Activated CD4-positive, alpha-beta T cell treated with anti-CD3 and anti-CD28 coated beads for 24 hours (primary cell): ENCODE results near the gene MTHFD1L.
"Not testable (repeated sequence)": the region's sequence is repeated elsewhere in the genome, so short reads cannot be mapped to it uniquely, and the experiment has no call there.

ENCODE experiments used
- DNase-seq, 2 donors: peaks; one replicate each; pipeline ENCODE4 v3.0.0-alpha.2; 2020; ENCODE audit warnings: low read depth in 2 of 2

MTHFD1L gene

DNA sequence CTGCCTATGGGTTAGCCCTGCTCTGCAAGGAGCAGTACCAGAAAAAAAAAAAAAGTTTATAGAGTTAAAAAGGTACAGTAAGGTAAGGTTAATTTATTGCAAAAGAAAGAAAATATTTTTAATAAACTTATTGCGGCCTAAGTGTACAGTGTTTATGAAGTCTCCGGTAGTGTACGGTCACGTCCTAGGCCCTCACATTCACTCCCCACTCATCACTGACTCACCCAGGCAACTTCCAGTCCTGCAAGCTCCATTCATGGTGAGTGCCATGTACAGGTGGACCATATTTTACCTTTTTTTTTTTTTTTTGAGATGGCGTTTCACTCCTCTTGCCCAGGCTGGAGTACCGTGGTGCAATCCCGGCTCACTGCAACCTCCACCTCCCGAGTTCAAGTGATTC lies 258.1 kb downstream of the MTHFD1L start:
- DNase-seq = not testable (repeated sequence)

DNA sequence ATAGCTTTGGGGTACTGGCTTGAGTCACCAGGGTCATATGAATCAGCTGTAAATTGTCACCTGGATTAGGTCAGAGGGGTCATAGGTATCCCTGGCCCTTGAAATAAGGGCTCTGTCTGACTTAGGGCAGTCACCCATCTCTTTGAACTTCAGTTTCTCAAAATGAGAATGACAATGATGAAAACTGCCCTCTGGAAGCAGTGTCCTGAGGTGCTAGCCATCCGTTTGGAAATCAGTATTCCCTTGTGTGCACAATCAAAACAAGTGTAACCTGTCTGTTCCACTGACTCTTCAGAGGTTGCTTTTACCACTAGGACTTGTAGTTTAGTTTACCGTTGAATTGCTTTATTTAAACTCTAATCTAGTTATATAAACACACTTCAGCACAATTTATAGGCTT lies 259.7 kb downstream of the MTHFD1L start:
- DNase-seq = not testable (repeated sequence)

- not testable (repeated sequence) for DNase-seq
Measured at GRCh38 chr6:151125651-151126416, 260.3 kb downstream of the MTHFD1L start.

GRCh38 chr6:151126417-151126724 lies 260.9 kb downstream of the MTHFD1L start:
- not testable (repeated sequence) for DNase-seq

DNA sequence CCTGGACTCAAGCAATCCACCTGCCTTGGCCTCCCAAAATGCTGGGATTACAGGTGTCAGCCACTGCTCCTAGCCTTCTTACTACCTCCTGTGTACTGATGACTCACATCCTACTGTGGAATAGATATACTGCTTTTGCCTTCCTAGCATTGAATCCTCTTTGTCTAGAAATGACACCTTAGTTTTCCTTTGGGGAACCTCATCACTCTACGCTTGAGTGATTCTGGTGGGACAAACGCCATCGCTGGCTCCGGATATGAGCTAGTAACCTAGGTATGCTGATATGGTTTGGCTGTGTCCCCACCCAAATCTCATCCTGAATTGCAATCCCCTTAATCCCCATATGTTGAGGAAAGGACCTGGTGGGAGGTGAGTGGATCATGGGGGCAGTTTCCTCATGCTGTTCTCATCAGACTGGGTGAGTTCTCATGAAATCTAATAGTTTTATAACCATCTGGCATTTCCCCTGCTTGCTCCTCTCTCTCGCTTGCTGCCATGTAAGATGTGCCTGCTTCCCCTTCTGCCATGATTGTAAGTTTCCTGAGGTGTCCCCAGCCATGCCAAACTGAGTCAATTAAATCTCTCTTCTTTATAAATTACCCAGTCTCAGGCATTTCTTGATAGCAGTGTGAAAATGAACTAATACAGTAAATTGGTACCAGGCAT lies 261.8 kb downstream of the MTHFD1L start:
- not testable (repeated sequence) for DNase-seq

- DNase-seq = no peak
Measured at GRCh38 chr6:151128763-151129370, 263.4 kb downstream of the MTHFD1L start.

GRCh38 chr6:151130329-151130728 lies 264.8 kb downstream of the MTHFD1L start:
- DNase-seq = no peak

- DNase-seq = no peak
Measured at GRCh38 chr6:151131324-151132007, 266.0 kb downstream of the MTHFD1L start.

DNA sequence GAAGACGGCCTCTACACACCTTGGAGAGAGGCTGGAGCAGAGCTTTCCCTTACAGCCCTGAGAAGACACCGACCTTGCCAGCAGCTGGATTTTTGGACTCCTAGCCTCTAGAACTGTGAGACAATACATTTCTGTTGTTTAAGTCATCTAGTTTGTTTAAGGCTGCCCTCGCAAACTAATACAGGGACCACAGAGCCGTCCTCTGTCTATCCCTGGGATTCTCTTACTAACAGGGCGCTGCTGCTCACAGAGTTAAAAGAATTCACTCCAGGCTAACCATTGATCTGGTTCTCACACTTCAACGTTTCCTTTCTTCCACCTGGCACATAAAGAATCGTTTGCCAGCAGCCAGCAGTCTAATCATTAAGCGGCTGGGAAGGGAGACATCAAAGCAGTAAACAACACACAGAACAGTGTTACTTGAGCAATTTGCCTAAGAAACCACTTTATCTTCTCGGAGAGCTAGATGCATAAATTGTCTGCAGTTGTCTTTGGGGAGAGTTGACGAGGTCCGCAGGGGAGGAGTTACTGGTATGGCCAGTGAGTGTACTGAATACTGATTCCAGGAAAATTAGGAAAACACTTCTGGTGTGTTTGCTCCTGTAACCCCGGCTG lies 270.7 kb downstream of the MTHFD1L start:
- DNase-seq = no peak

- no peak for DNase-seq
Measured at GRCh38 chr6:151137542-151137941, 272.0 kb downstream of the MTHFD1L start.

GRCh38 chr6:151139524-151139923 lies 274.0 kb downstream of the MTHFD1L start:
- DNase-seq = no peak

GRCh38 chr6:151140767-151141166 lies 275.3 kb downstream of the MTHFD1L start:
- DNase-seq = no peak

- no peak for DNase-seq
Measured at GRCh38 chr6:151141685-151142084, 276.2 kb downstream of the MTHFD1L start.

DNA sequence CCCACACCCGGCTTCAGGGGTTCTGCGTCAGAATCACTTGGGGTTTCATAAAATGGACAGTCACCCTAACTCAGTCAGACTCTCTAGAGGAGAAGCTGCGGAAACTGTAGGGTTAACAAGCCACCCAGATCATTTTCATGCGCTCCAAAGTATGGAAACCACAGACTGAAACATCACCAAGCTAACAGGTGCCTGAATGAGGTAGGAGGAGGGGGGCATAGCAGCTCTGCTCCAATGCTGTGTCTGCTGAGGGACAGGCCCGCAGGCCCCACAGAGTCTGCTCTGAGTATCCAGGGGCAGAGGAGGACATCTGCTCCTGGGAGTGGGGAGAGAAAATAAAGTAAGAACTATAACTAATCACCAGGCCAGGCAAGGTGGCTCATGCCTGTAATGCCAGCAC lies 277.2 kb downstream of the MTHFD1L start:
- no peak for DNase-seq

DNA sequence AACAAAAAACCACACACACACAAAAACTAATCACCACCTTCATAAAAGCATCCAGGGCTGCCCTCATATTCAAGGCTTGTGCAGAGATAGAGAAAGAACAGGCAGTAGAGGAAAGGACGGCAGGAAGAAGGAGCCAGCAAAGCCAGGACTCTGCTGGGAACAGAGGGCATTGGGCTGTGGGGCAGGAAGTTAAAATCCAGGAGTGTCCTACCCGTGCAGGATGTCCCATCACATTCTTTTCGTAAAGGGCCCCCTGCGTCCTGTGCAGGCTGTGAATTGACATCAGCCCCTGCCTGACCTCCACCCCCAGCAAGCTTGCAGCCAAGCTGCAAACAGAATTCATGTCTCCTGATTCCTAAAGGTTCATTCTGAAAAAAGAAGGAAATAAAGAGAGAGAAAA lies 277.8 kb downstream of the MTHFD1L start:
- DNase-seq = no peak

- no peak for DNase-seq
Measured at GRCh38 chr6:151143806-151144205, 278.3 kb downstream of the MTHFD1L start.

GRCh38 chr6:151147118-151147832 lies 281.8 kb downstream of the MTHFD1L start:
- no peak for DNase-seq

DNA sequence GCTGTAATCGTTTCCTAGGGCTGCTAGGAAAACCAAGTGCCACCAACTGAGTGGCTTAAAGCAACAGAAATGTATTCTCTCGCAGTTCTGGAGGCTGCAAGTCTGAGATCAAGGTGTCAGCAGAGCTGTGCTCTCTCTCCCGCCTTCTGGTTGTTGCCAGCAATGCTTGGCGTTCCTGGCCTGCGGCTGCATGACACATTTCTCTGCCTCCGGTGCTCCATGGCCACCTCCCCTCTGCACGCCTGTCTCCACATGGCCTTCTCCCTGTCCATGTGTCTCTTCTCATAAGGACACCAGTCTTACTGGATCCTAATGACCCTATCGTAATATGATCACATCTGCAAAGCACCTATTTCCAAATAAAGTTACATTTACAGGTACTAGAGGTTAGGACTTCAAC lies 282.6 kb downstream of the MTHFD1L start:
- no peak for DNase-seq

GRCh38 chr6:151149793-151150192 lies 284.3 kb downstream of the MTHFD1L start:
- no peak for DNase-seq
